HG03439 (cell line): ENCODE data around the gene SOBP.

Experiments
- ATAC-seq: cut with Tn5 transposase; IDR thresholded peaks from one replicate; pipeline ENCODE4 v1.9.1; 2021; ENCODE audit warnings: mild to moderate bottlenecking, moderate library complexity; ENCODE audit not compliant: unreplicated experiment

SOBP gene

GRCh38 chr6:107582086-107582485 lies 92.2 kb downstream of the SOBP start:
- ATAC-seq: no peak

GRCh38 chr6:107584726-107585125 lies 94.8 kb downstream of the SOBP start:
- ATAC-seq: no peak

GRCh38 chr6:107585815-107586435 lies 96.0 kb downstream of the SOBP start:
- no peak for ATAC-seq

- ATAC-seq: no peak
Measured at GRCh38 chr6:107587451-107587850, 97.5 kb downstream of the SOBP start.

- no peak for ATAC-seq
Measured at GRCh38 chr6:107589199-107589598, 99.3 kb downstream of the SOBP start.

- no peak for ATAC-seq
Measured at GRCh38 chr6:107589934-107590333, 100.0 kb downstream of the SOBP start.

- ATAC-seq: no peak
Measured at GRCh38 chr6:107590378-107590777, 100.5 kb downstream of the SOBP start.

- no peak for ATAC-seq
Measured at GRCh38 chr6:107591346-107591745, 101.4 kb downstream of the SOBP start.

GRCh38 chr6:107592806-107593205 lies 102.9 kb downstream of the SOBP start:
- no peak for ATAC-seq

GRCh38 chr6:107594736-107595135 lies 104.8 kb downstream of the SOBP start:
- ATAC-seq: no peak

- ATAC-seq: no peak
Measured at GRCh38 chr6:107598091-107598490, 108.2 kb downstream of the SOBP start.

GRCh38 chr6:107599043-107599442 lies 109.1 kb downstream of the SOBP start:
- ATAC-seq: no peak

GRCh38 chr6:107600121-107600520 lies 110.2 kb downstream of the SOBP start:
- no peak for ATAC-seq

GRCh38 chr6:107600936-107601335 lies 111.0 kb downstream of the SOBP start:
- ATAC-seq: no peak

- no peak for ATAC-seq
Measured at GRCh38 chr6:107601406-107601805, 111.5 kb downstream of the SOBP start.

GRCh38 chr6:107602321-107603005 lies 112.5 kb downstream of the SOBP start:
- no peak for ATAC-seq

GRCh38 chr6:107603006-107603370 lies 113.1 kb downstream of the SOBP start:
- ATAC-seq: no peak

- ATAC-seq: no peak
Measured at GRCh38 chr6:107604549-107604948, 114.6 kb downstream of the SOBP start.

- no peak for ATAC-seq
Measured at GRCh38 chr6:107606407-107606806, 116.5 kb downstream of the SOBP start.

- ATAC-seq: no peak
Measured at GRCh38 chr6:107607116-107607515, 117.2 kb downstream of the SOBP start.

GRCh38 chr6:107611094-107611810 lies 121.3 kb downstream of the SOBP start:
- ATAC-seq: no peak

GRCh38 chr6:107612762-107613415 lies 123.0 kb downstream of the SOBP start:
- no peak for ATAC-seq
